MCF 10A (cell line): Measurements from ENCODE around the gene RLN1. TPM values are rescaled to one million over a fixed set of nuclear protein-coding genes. Genes with fewer than 3 reads are reported as not detected.
"Not testable (repeated sequence)": the region's sequence is repeated elsewhere in the genome, so short reads cannot be mapped to it uniquely, and the experiment has no call there.

Experiments
- BruUV-seq: library from RNA; stranded (reverse); fragments of 400-500 nt; replicated peaks from 2 replicates; lab custom pipeline; 2021; lab: Mats Ljungman, UMichigan
- CTCF ChIA-PET: fragments of 300-600 bp; sonication (Branson Sonifier 250); formaldehyde crosslinking; extraction: SDS; loops from one replicate; lab custom pipeline; 2021; ENCODE audit warnings: antibody characterized with exemption, inconsistent platforms; lab: Yijun Ruan, JAX
- POLR2A ChIA-PET: fragments of 300-600, 350-650 bp; sonication (Branson Sonifier 250); formaldehyde crosslinking; extraction: SDS; loops from one replicate; lab custom pipeline; 2020; ENCODE audit warnings: antibody characterized with exemption, inconsistent platforms; lab: Yijun Ruan, JAX
- DNase-seq: peaks from one replicate; pipeline ENCODE4 v3.0.0-alpha.2; 2018; ENCODE audit not compliant: unreplicated experiment
- H3K27ac Mint-ChIP-seq: one replicate; pipeline ENCODE4 v1.8.0; 2022; ENCODE audit warnings: mild to moderate bottlenecking, low read depth, mixed read lengths; ENCODE audit not compliant: unreplicated experiment
- H3K27me3 Mint-ChIP-seq: one replicate; pipeline ENCODE4 v1.8.0; 2022; ENCODE audit warnings: mixed read lengths; ENCODE audit not compliant: insufficient read depth, unreplicated experiment
- H3K36me3 Mint-ChIP-seq: one replicate; pipeline ENCODE4 v1.8.0; 2022; ENCODE audit warnings: mild to moderate bottlenecking, moderate library complexity, mixed read lengths; ENCODE audit not compliant: insufficient read depth, unreplicated experiment
- H3K4me1 Mint-ChIP-seq: one replicate; pipeline ENCODE4 v1.8.0; 2022; ENCODE audit warnings: mixed read lengths; ENCODE audit not compliant: insufficient read depth, unreplicated experiment
- H3K4me3 Mint-ChIP-seq: one replicate; pipeline ENCODE4 v1.8.0; 2022; ENCODE audit warnings: mild to moderate bottlenecking, moderate library complexity, mixed read lengths; ENCODE audit not compliant: unreplicated experiment
- H3K9me3 Mint-ChIP-seq: one replicate; pipeline ENCODE4 v1.8.0; 2022; ENCODE audit warnings: mixed read lengths; ENCODE audit not compliant: unreplicated experiment
- intact Hi-C: fragments of 100-400 bp; cut with micrococcal nuclease; formaldehyde crosslinking; loops from 2 replicates; pipeline ENCODE4 v1.14.1; 2022
- total RNA-seq: library from RNA; stranded (reverse); gene quantifications from 2 replicates; pipeline ENCODE4 v1.2.3, GENCODE V29; 2022
- TF ChIP-seq, protein P1 (sequence below): fragments of 200-600 bp; IDR thresholded peaks from one replicate; pipeline ENCODE4 v1.8.0; 2022; ENCODE audit warnings: antibody characterized with exemption, mild to moderate bottlenecking; ENCODE audit not compliant: unreplicated experiment

The RLN1 gene
- total RNA-seq, 1 experiment from 2014 or later, result not detected

DNA sequence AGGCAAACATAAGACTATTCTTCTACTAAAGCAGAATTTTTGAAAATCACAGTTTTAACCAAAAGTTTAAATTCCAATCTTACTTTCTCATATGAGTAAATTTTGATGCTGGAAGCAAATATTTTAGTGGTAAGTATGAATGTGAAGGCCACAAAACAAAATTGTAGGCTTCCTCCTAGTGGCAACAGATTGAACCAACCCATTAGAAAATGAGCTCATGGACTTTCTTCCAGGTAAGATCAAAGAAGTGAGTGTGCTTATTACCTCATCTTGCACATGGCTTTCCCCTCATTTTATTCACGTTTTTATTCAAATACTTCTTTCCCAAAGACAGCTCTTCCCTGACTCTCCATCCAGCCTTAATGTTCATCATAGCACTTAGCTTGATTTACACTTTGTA lies 18.6 kb downstream of the RLN1 start:
- TF ChIP-seq, protein P1, sequence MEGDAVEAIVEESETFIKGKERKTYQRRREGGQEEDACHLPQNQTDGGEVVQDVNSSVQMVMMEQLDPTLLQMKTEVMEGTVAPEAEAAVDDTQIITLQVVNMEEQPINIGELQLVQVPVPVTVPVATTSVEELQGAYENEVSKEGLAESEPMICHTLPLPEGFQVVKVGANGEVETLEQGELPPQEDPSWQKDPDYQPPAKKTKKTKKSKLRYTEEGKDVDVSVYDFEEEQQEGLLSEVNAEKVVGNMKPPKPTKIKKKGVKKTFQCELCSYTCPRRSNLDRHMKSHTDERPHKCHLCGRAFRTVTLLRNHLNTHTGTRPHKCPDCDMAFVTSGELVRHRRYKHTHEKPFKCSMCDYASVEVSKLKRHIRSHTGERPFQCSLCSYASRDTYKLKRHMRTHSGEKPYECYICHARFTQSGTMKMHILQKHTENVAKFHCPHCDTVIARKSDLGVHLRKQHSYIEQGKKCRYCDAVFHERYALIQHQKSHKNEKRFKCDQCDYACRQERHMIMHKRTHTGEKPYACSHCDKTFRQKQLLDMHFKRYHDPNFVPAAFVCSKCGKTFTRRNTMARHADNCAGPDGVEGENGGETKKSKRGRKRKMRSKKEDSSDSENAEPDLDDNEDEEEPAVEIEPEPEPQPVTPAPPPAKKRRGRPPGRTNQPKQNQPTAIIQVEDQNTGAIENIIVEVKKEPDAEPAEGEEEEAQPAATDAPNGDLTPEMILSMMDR, result peak; percentile 9
- Mint-ChIP-seq H3K9me3 (no peaks in the 10 kb centered on the region), H3K4me3 (no peak overlapping the region), H3K27me3 (peaks cover 23% of the 10 kb centered on the region), H3K4me1 (no peaks in the 10 kb centered on the region), H3K27ac (no peak overlapping the region), H3K36me3 (no peaks in the 10 kb centered on the region)
- intact Hi-C loops, result no loop called here
- CTCF ChIA-PET, result interaction anchor here (0.5 to 0.9 kb wide), 2 partner anchors 10 to 132 kb away, joined by 3 to 4 read pairs; no protein-coding TSS in a partner anchor
- POLR2A ChIA-PET, result interaction anchor here (1.0 kb wide), 1 partner anchor 20 kb away, joined by 3 read pairs; no protein-coding TSS in a partner anchor
- peak; percentile 8 for DNase-seq
- no TSS peak for BruUV-seq

DNA sequence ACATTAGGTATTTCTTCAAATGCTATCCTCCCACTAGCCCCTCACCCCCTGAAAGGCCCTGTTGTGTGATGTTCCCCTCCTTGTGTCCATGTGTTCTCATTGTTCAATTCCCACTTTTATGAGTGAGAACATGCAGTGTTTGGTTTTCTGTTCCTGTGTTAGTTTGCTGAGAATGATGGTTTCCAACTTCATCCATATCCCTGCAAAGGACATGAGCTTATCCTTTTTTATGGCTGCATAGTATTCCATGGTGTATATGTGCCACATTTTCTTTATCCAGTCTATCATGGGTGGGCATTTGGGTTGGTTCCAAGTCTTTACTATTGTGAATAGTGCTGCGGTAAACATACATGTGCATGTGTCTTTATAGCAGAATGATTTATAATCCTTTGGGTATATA lies 23.3 kb downstream of the RLN1 start:
- H3K9me3 Mint-ChIP-seq, intact Hi-C loops, DNase-seq, H3K4me1 Mint-ChIP-seq, POLR2A ChIA-PET, H3K4me3 Mint-ChIP-seq, BruUV-seq, H3K36me3 Mint-ChIP-seq, H3K27ac Mint-ChIP-seq: not testable (repeated sequence)
- CTCF ChIA-PET, result interaction anchor here (0.7 kb wide), 1 partner anchor 127 kb away, joined by 3 read pairs; no protein-coding TSS in a partner anchor
- peaks cover 28% of the 10 kb centered on the region for H3K27me3 Mint-ChIP-seq

DNA sequence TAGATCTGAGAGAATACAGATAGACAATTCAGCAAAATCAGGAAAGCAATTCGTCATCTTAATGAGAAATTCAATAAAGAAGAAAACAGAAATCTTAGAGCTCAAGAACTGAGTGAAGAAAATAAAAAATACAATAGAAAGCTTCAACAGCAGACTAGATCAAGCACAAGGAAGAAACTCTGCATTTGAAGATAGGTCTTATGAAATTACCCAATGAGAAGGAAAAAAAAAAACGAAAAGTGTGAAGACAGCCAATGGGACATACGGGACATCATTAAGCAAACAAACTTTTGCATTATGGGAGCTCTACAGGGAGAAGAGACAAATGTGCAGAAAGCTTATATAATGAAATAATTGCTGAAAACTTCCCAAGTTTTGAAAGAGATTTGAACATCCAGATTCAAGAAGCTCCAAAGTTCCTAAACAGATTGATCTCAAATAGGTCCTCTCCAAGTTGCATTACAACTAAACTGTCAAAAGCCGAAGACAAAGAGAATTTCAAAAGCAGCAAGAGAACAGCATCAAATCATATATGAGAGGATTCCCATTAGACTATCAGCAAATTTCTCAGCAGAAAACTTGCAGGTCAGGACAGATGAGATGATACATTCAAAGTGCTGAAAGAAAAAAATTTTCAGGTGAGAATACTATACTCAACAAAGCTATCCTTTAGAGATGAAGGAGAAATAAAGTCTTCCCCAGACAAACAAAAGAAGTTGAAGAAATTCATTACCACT lies 24.3 kb downstream of the RLN1 start:
- no TSS peak for BruUV-seq
- TF ChIP-seq, protein P1, result no peak
- ChIA-PET CTCF (interaction anchor here (0.6 to 0.8 kb wide), 2 partner anchors 110 to 895 kb away, joined by 3 to 4 read pairs; no protein-coding TSS in a partner anchor), POLR2A (interaction anchor here (0.5 kb wide), 1 partner anchor 90 kb away, joined by 3 read pairs; no protein-coding TSS in a partner anchor)
- H3K36me3 Mint-ChIP-seq, result no peaks in the 10 kb centered on the region
- H3K9me3 Mint-ChIP-seq, result peaks cover 9% of the 10 kb centered on the region
- no peak overlapping the region for H3K4me3 Mint-ChIP-seq
- no peak overlapping the region for H3K27ac Mint-ChIP-seq
- no peak for DNase-seq
- intact Hi-C loops, result no loop called here
- H3K27me3 Mint-ChIP-seq, result peaks cover 36% of the 10 kb centered on the region
- no peaks in the 10 kb centered on the region for H3K4me1 Mint-ChIP-seq

DNA sequence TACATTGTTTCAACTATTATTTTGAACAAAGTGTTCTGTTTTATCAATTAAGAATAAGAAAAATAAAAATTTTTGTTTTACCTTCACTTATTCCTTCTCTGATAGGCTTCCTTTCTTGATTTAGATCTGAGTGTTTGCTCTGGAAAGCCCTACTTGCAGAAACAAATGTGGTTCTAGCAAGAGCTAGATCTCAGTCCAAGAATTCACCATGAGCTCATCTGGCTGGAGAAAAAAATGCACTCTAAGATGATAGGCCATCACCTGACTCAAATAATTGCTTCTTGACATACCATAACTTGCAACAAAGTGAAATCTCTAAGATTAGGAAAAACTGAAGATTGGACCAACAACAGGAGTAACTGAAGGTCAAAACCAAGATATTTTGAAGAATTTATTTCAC lies 28.8 kb downstream of the RLN1 start:
- ChIA-PET POLR2A (no interaction called here), CTCF (interaction anchor here (0.7 kb wide), 2 partner anchors 10 to 20 kb away, joined by 3 read pairs; no protein-coding TSS in a partner anchor)
- TF ChIP-seq, protein P1, result no peak
- Mint-ChIP-seq H3K27ac (no peak overlapping the region), H3K36me3 (no peaks in the 10 kb centered on the region), H3K4me1 (no peaks in the 10 kb centered on the region), H3K27me3 (peaks cover 36% of the 10 kb centered on the region), H3K4me3 (no peak overlapping the region), H3K9me3 (peaks cover 9% of the 10 kb centered on the region)
- no peak for DNase-seq
- intact Hi-C loops, result no loop called here
- no TSS peak for BruUV-seq
